H1 (cell line): Measurements from ENCODE around the gene PDZD4. TPM values are rescaled to one million over a fixed set of nuclear protein-coding genes. Genes with fewer than 3 reads are reported as not detected.

Experiments
- CTCF ChIA-PET: fragments of 300-600 bp; sonication (Branson Sonifier 250); formaldehyde crosslinking; loops from one replicate; lab custom pipeline; 2021; ENCODE audit not compliant: partially characterized antibody; lab: Charles Lee
- POLR2A ChIA-PET: fragments of 300-600 bp; sonication (Branson Sonifier 250); formaldehyde crosslinking; loops from one replicate; lab custom pipeline; 2021; ENCODE audit warnings: inconsistent platforms; ENCODE audit not compliant: partially characterized antibody; lab: Charles Lee
- DNase-seq, 2 experiments: peaks; one replicate each; pipeline versions ENCODE4 v3.0.0 to v3.0.0-alpha.2; 2010 to 2022; ENCODE audit warnings: low spot score in 2 of 2, low read depth in 1 of 2, mixed read lengths in 1 of 2
- FAIRE-seq: peaks from 2 replicates; lab custom pipeline; 2011; peaks lifted over from hg19 to GRCh38; lab: Jason Lieb, UNC
- H2AFZ ChIP-seq: 2 replicates; pipeline ENCODE4 v1.8.1; 2012; ENCODE audit warnings: low read length, inconsistent platforms
- H2AK5ac ChIP-seq: 2 replicates; pipeline ENCODE4 v1.6.1; 2013; ENCODE audit warnings: low read depth, low read length
- H2BK120ac ChIP-seq: replicated peaks from 2 replicates; pipeline ENCODE3; 2013; ENCODE audit warnings: low read depth, low read length, inconsistent platforms
- H2BK12ac ChIP-seq: 2 replicates; pipeline ENCODE4 v1.6.1; 2013; ENCODE audit warnings: low read depth, low read length
- H2BK15ac ChIP-seq: 2 replicates; pipeline ENCODE4 v1.6.1; 2013; ENCODE audit warnings: low read length
- H2BK20ac ChIP-seq: 2 replicates; pipeline ENCODE4 v1.6.1; 2013; ENCODE audit warnings: low read length
- H2BK5ac ChIP-seq: 2 replicates; pipeline ENCODE4 v1.6.1; 2013; ENCODE audit warnings: low read depth, low read length
- H3K14ac ChIP-seq: 2 replicates; pipeline ENCODE4 v1.6.1; 2013; ENCODE audit warnings: inconsistent platforms; ENCODE audit not compliant: insufficient read length
- H3K18ac ChIP-seq: 2 replicates; pipeline ENCODE4 v1.6.1; 2013; ENCODE audit warnings: low read length; ENCODE audit errors: extremely low read depth
- H3K23ac ChIP-seq: 2 replicates; pipeline ENCODE4 v1.6.1; 2013; ENCODE audit warnings: inconsistent platforms; ENCODE audit not compliant: insufficient read length
- H3K23me2 ChIP-seq: 2 replicates; pipeline ENCODE4 v1.6.1; 2013; ENCODE audit warnings: low read depth, low read length
- H3K27ac ChIP-seq: 2 replicates; pipeline ENCODE4 v1.6.1; 2011; ENCODE audit warnings: low read depth, low read length, inconsistent platforms
- H3K27me3 ChIP-seq, 4 experiments: replicated peaks in 1 of 4; 1 replicate in 1 of 4; 2 replicates in 3 of 4; pipeline versions ENCODE4 v1.6.1 to v1.8.1; 2011 to 2013; ENCODE audit warnings: low read length in 3 of 4, mild to moderate bottlenecking in 3 of 4, inconsistent platforms in 2 of 4, mixed read lengths in 2 of 4, moderate library complexity in 1 of 4; ENCODE audit not compliant: control insufficient read depth in 3 of 4, insufficient read depth in 3 of 4; ENCODE audit errors: extremely low read depth in 1 of 4
- H3K36me3 ChIP-seq, 4 experiments: 2 replicates each; pipeline versions ENCODE4 v1.6.1 to v1.8.1; 2011 to 2013; ENCODE audit warnings: mild to moderate bottlenecking in 4 of 4, low read length in 3 of 4, moderate library complexity in 2 of 4, control low read depth in 1 of 4, inconsistent platforms in 1 of 4; ENCODE audit not compliant: insufficient read depth in 4 of 4, control insufficient read depth in 2 of 4
- H3K4ac ChIP-seq: replicated peaks from 2 replicates; pipeline ENCODE3; 2013; ENCODE audit warnings: low read length, low read depth, mixed read lengths, inconsistent platforms; ENCODE audit not compliant: insufficient read length
- H3K4me1 ChIP-seq, 4 experiments: replicated peaks in 1 of 4; 1 replicate in 1 of 4; 2 replicates in 3 of 4; pipeline versions ENCODE4 v1.6.1 to v1.8.1; 2011 to 2013; ENCODE audit warnings: low read length in 3 of 4, inconsistent platforms in 2 of 4, mixed read lengths in 1 of 4; ENCODE audit not compliant: insufficient read depth in 4 of 4, control insufficient read depth in 3 of 4
- H3K4me2 ChIP-seq, 2 experiments: 2 replicates each; pipeline versions ENCODE4 v1.6.1 to v1.8.1; 2011 to 2013; ENCODE audit warnings: low read depth in 2 of 2, low read length in 2 of 2, control low read depth in 1 of 2, inconsistent platforms in 1 of 2, mild to moderate bottlenecking in 1 of 2; ENCODE audit not compliant: insufficient read depth in 1 of 2
- H3K4me3 ChIP-seq, 4 experiments: fragments of 200-600, 300-600 bp in 1 of 4; sonication (generic), shearing (Covaris generic), sonication (Bioruptor Twin) in 1 of 4; 2 replicates each; pipeline versions ENCODE4 v1.5.1 to v1.8.1; 2011 to 2016; ENCODE audit warnings: low read length in 4 of 4, low read depth in 3 of 4, control low read depth in 2 of 4, inconsistent platforms in 2 of 4, mild to moderate bottlenecking in 2 of 4, mixed read lengths in 1 of 4, moderate library complexity in 1 of 4; ENCODE audit not compliant: insufficient read depth in 2 of 4; ENCODE audit errors: extremely low read depth in 1 of 4
- H3K56ac ChIP-seq: replicated peaks from 2 replicates; pipeline ENCODE3; 2013; ENCODE audit warnings: low read depth, mild to moderate bottlenecking, mixed read lengths, low read length, inconsistent platforms; ENCODE audit not compliant: insufficient read length
- H3K79me1 ChIP-seq: 2 replicates; pipeline ENCODE4 v1.6.1; 2013; ENCODE audit warnings: low read depth, low read length, control low read depth
- H3K79me2 ChIP-seq, 2 experiments: 2 replicates each; pipeline versions ENCODE4 v1.6.1 to v1.8.1; 2012 to 2013; ENCODE audit warnings: low read length in 2 of 2, mild to moderate bottlenecking in 2 of 2, inconsistent platforms in 1 of 2; ENCODE audit not compliant: insufficient read depth in 2 of 2, control insufficient read depth in 1 of 2
- H3K9ac ChIP-seq, 4 experiments: replicated peaks in 1 of 4; 1 replicate in 1 of 4; 2 replicates in 3 of 4; pipeline versions ENCODE4 v1.6.1 to v1.8.1; 2011 to 2013; ENCODE audit warnings: low read depth in 3 of 4, low read length in 3 of 4, control low read depth in 2 of 4, mild to moderate bottlenecking in 2 of 4, moderate library complexity in 2 of 4, inconsistent platforms in 1 of 4; ENCODE audit errors: extremely low read depth in 1 of 4
- H3K9me3 ChIP-seq, 2 experiments: 2 replicates each; pipeline versions ENCODE4 v1.6.1 to v1.8.1; 2012 to 2013; ENCODE audit warnings: mild to moderate bottlenecking in 2 of 2, moderate library complexity in 2 of 2, control low read depth in 1 of 2, inconsistent platforms in 1 of 2, low read depth in 1 of 2, low read length in 1 of 2, mixed read lengths in 1 of 2; ENCODE audit not compliant: insufficient read depth in 2 of 2
- H4K20me1 ChIP-seq, 2 experiments: replicated peaks in 1 of 2; 2 replicates each; pipeline versions ENCODE3 to v1.8.1; 2011 to 2013; ENCODE audit warnings: inconsistent platforms in 2 of 2, low read length in 2 of 2, mild to moderate bottlenecking in 1 of 2; ENCODE audit not compliant: insufficient read depth in 2 of 2, control insufficient read depth in 1 of 2
- H4K5ac ChIP-seq: 2 replicates; pipeline ENCODE4 v1.6.1; 2013; ENCODE audit warnings: low read length, low read depth, mixed read lengths, inconsistent platforms; ENCODE audit not compliant: insufficient read length
- H4K8ac ChIP-seq: 2 replicates; pipeline ENCODE4 v1.8.0; 2013; ENCODE audit warnings: mild to moderate bottlenecking, moderate library complexity, low read length, inconsistent platforms; ENCODE audit not compliant: insufficient read depth; ENCODE audit errors: extremely low read depth
- H4K91ac ChIP-seq: replicated peaks from 2 replicates; pipeline ENCODE3; 2013; ENCODE audit warnings: low read length, mixed read lengths, inconsistent platforms; ENCODE audit not compliant: insufficient read length
- BACH1 ChIP-seq: IDR thresholded peaks from 2 replicates; pipeline ENCODE4 v1.6.1; 2012; ENCODE audit warnings: low read length, improper control_type of control experiment
- EP300 ChIP-seq, 2 experiments: IDR thresholded peaks; 1 replicate in 1 of 2; 2 replicates in 1 of 2; pipeline ENCODE4 v1.6.1; 2011 to 2012; ENCODE audit warnings: low read depth in 2 of 2, low read length in 2 of 2, mild to moderate bottlenecking in 2 of 2, borderline replicate concordance in 1 of 2, inconsistent platforms in 1 of 2, moderate library complexity in 1 of 2
- HDAC6 ChIP-seq: IDR thresholded peaks from one replicate; pipeline ENCODE4 v1.7.1; 2012; ENCODE audit warnings: low read depth, mild to moderate bottlenecking, inconsistent platforms, low read length, moderate library complexity
- JUND ChIP-seq: IDR thresholded peaks from 2 replicates; pipeline ENCODE4 v1.6.1; 2011; ENCODE audit warnings: mild to moderate bottlenecking, improper control_type of control experiment, low read length
- POU5F1 ChIP-seq: IDR thresholded peaks from 2 replicates; pipeline ENCODE4 v1.6.1; 2011; ENCODE audit warnings: low read depth, mild to moderate bottlenecking, low read length, moderate library complexity
- RNF2 ChIP-seq: fragments of 200-900, 300-1000 bp; sonication (generic); IDR thresholded peaks from 2 replicates; pipeline ENCODE4 v1.7.1; 2016; ENCODE audit warnings: borderline replicate concordance, low read depth, mild to moderate bottlenecking, antibody characterized with exemption, low read length; ENCODE audit not compliant: poor library complexity, severe bottlenecking; ENCODE audit errors: missing control alignments
- SAP30 ChIP-seq: fragments of 300-600 bp; sonication (generic); IDR thresholded peaks from 2 replicates; pipeline ENCODE4 v1.7.1; 2012; ENCODE audit warnings: low read length, moderate library complexity, mild to moderate bottlenecking, inconsistent platforms; ENCODE audit not compliant: insufficient read depth, insufficient replicate concordance
- SP2 ChIP-seq: IDR thresholded peaks from 2 replicates; pipeline ENCODE4 v1.6.1; 2012; ENCODE audit warnings: mild to moderate bottlenecking, low read length, inconsistent platforms
- YY1 ChIP-seq: IDR thresholded peaks from 2 replicates; pipeline ENCODE4 v1.6.1; 2011; ENCODE audit warnings: low read depth, mild to moderate bottlenecking, low read length
- WGBS, 2 experiments: shearing (Covaris generic) in 1 of 2; methylation state at CpG; one replicate each; pipeline versions ENCODE4 v1.1.6 to v1.1.7; 2013 to 2015; ENCODE audit warnings: low lambda C conversion rate in 2 of 2, mixed read lengths in 2 of 2, inconsistent platforms in 1 of 2, low coverage in 1 of 2, missing lambda C conversion rate in 1 of 2; ENCODE audit not compliant: insufficient replicate concordance in 2 of 2, insufficient coverage in 1 of 2, insufficient read length in 1 of 2; ENCODE audit errors: extremely low coverage in 1 of 2, missing lambda C conversion rate in 1 of 2; 5-methylcytosine and 5-hydroxymethylcytosine counted together
- polyA plus RNA-seq, 7 experiments: library from polyadenylated mRNA; depleted of rRNA in 3 of 7; stranded (reverse) in 5 of 7; unstranded in 2 of 7; fragments of >200 nt in 5 of 7; fragments of 200-250 nt in 2 of 7; gene quantifications; 1 replicate in 5 of 7; 2 replicates in 1 of 7; 4 replicates in 1 of 7; pipeline versions ENCODE4 v1.2.1 to v1.2.3, GENCODE V29; 2011 to 2013; ENCODE audit warnings: missing spikeins in 2 of 7, mixed read lengths in 2 of 7
- total RNA-seq: library from RNA; stranded (reverse); fragmentation: NEBNext Ultra II Directional; extraction: Animal tissue kit (Norgen Biotek cat#: 25700); gene quantifications from 2 replicates; pipeline ENCODE4 v1.2.1, GENCODE V29; 2021

The PDZD4 gene
- total and polyA plus RNA-seq, 2 of the 8 experiments (the other 6 are each of a cell fraction or from before 2014, with no cell fraction given), result 45.8 to 169 TPM

DNA sequence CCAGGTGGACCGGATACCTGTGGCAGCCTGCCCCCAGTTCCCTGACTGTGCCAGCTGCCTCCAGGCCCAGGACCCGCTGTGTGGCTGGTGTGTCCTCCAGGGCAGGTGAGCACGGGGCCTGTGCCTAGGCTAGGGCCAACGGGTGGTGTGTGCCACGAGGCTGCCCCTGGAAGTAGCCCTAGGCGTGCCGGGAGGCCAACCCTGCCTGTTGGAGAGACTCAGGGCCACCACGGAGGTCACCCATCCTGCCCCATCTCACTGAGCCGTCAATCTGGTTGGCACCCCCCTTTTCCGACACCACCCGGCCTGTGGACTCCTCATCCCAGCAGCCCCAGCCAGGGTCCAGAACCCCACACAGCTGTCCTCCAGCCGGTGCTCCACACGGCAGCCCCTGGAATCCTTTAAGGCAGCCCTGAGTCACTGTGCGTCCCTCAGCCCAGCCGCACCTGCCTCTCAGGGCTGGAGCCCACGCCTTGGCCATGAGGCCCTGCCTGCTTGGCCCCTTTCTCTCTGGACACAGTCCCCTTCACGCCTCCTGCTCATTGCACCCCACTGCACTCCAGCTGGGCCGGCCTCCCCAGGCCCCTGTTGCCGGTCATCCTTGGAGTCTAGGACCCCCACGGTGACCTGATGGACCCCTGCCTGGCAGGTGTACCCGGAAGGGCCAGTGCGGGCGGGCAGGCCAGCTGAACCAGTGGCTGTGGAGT, 61.0 kb downstream of the PDZD4 start:
- Histone ChIP-seq H3K9ac (no peak overlapping the region), H3K23me2 (no peaks in the 10 kb centered on the region), H2BK15ac (no peak overlapping the region), H3K79me1 (no peaks in the 10 kb centered on the region), H3K4ac (no peak overlapping the region), H3K27ac (no peak overlapping the region), H3K36me3 (no peaks in the 10 kb centered on the region), H3K4me1 (peaks cover 0 to 5% (median 2%) of the 10 kb centered on the region in 4 experiments; a peak in 5 of 7 replicates), H2BK120ac (no peak overlapping the region), H4K5ac (no peak overlapping the region), H3K18ac (no peak overlapping the region), H3K23ac (no peak overlapping the region), H3K9me3 (no peaks in the 10 kb centered on the region), H3K4me2 (no peak overlapping the region), H4K8ac (no peak overlapping the region), H3K4me3 (no peak overlapping the region), H2BK5ac (no peak overlapping the region), H2BK12ac (no peak overlapping the region), H3K27me3 (no peaks in the 10 kb centered on the region), H2AK5ac (no peak overlapping the region), H3K79me2 (no peaks in the 10 kb centered on the region), H2AFZ (no peak overlapping the region), H2BK20ac (no peak overlapping the region), H3K14ac (no peak overlapping the region), H4K20me1 (no peaks in the 10 kb centered on the region), H3K56ac (no peak overlapping the region), H4K91ac (no peak overlapping the region)
- no peak for FAIRE-seq
- CTCF ChIA-PET, result interaction anchor here (0.6 kb wide), 1 partner anchor 176 kb away, joined by 3 read pairs; no protein-coding TSS in a partner anchor
- POLR2A ChIA-PET, result interaction anchor here (1.1 kb wide), 1 partner anchor 12 kb away, joined by 3 read pairs; no protein-coding TSS in a partner anchor
- no peak for DNase-seq
- WGBS, 2 experiments, result 91% methylated on average over 19 of the region's 23 CpGs; no CpG with 5 or more reads in 1 of the 2 experiments
- TF ChIP-seq SP2, result no peak
- no peak for TF ChIP-seq EP300 (IDR thresholded peaks at IDR 0.05; ENCODE audit: borderline replicate concordance in 1 of 2, low read depth in 2 of 2, low read length in 2 of 2)
- no peak for TF ChIP-seq HDAC6
- no peak for TF ChIP-seq POU5F1
- TF ChIP-seq BACH1, result no peak
- no peak for TF ChIP-seq JUND
- no peak for TF ChIP-seq YY1
- TF ChIP-seq SAP30, result no peak
- TF ChIP-seq RNF2, result no peak
